Choroid plexus epithelial cell (primary cell): ENCODE data around the gene IPO11.
A peak's percentile ranks its signal among the peaks of the same experiment; 100 is the strongest.

Source experiments
- DNase-seq: peaks from one replicate; pipeline ENCODE4 v3.0.0-alpha.2; 2010; ENCODE audit warnings: low read depth
- H3K4me3 ChIP-seq: 2 replicates; pipeline ENCODE4 v1.5.1; 2011; ENCODE audit warnings: low read depth, mild to moderate bottlenecking, control low read depth, low read length, moderate library complexity
- CTCF ChIP-seq: conservative IDR thresholded peaks from 2 replicates; pipeline ENCODE4 v1.5.1; 2011; ENCODE audit warnings: low read depth, mild to moderate bottlenecking, control low read depth, inconsistent platforms, low read length, moderate library complexity

Gene IPO11

GRCh38 chr5:62603934-62604333 lies 191.4 kb downstream of the IPO11 start:
- no peak for DNase-seq
- no peak overlapping the region for H3K4me3 ChIP-seq
- no peak for TF ChIP-seq CTCF

DNA sequence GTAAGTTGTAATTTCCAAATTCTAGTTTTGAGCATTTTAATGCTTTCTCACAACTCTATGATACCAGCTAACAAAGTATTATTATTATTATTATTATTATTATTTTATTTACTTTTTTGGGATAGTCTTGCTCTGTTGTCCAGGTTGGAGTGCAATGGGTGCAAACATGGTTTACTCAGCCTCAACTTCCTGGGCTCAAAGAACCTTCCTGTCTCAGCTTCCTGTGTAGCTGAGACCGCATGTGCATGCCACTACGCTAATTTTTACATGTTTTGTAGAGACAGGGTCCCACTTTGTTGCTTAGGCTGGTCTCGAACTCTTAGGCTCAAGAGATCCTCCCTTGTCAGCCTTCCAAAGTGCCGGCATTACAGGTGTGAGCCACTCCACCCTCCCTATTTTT lies 193.1 kb downstream of the IPO11 start:
- no peak for TF ChIP-seq CTCF
- H3K4me3 ChIP-seq: no peak overlapping the region
- DNase-seq: no peak

DNA sequence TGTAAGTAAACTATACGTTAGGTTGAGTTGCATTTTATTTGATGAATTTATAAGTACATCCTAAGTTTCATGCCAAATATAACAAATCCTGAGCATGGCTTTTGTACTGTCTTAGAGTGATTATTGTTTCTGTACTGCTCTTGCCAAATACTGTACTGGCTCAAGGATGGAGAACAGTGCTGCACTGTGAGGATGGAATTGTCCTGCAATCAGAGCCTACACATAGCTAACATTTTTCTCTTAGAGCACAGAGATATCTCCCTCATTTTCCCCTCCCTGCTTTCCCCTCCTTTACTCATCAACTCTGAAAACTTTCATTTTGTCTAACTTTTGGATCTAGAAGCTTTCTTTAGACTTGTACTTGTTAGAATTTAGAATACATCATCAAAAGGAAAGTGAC lies 194.3 kb downstream of the IPO11 start:
- no peak overlapping the region for H3K4me3 ChIP-seq
- TF ChIP-seq CTCF: no peak

DNA sequence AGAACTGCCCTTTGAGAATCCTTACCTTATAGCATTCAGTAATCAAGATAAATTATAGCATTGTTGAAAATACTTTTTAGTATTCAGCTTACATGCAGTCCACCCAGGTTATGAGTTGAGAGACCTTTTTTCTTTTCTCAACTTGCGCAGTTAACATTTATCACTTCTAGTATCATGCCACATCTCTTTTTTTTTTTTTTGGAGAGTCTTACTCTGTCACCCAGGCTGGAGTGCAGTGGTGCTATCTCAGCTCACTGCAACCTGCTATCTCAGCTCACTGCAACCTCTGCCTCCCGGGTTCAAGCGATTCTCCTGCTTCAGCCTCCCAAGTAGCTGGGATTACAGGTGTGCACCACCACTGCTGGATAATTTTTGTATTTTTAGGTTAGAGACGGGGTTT lies 195.1 kb downstream of the IPO11 start:
- DNase-seq: no peak
- TF ChIP-seq CTCF: no peak
- no peak overlapping the region for H3K4me3 ChIP-seq

More for the DNA sequence above, 194.3 kb downstream of the IPO11 start:
- peak; percentile 78 for DNase-seq

- DNase-seq: no peak
- no peak overlapping the region for H3K4me3 ChIP-seq
- TF ChIP-seq CTCF: no peak
Measured at GRCh38 chr5:62608529-62609511, 196.3 kb downstream of the IPO11 start.

GRCh38 chr5:62614355-62614754 lies 201.8 kb downstream of the IPO11 start:
- TF ChIP-seq CTCF: no peak
- no peak overlapping the region for H3K4me3 ChIP-seq
- DNase-seq: no peak

- H3K4me3 ChIP-seq: no peak overlapping the region
- no peak for TF ChIP-seq CTCF
- no peak for DNase-seq
Measured at GRCh38 chr5:62616615-62617277, 204.2 kb downstream of the IPO11 start.
